Caco-2 (cell line): ENCODE data around the gene PLA2G2F. TPM values are rescaled to one million over a fixed set of nuclear protein-coding genes. Genes with fewer than 3 reads are reported as not detected.

Experiments
- BruUV-seq: library from RNA; stranded (reverse); fragments of 400-500 nt; replicated peaks from 2 replicates; lab custom pipeline; 2021; lab: Mats Ljungman, UMichigan
- CTCF ChIA-PET: fragments of 300-600 bp; sonication (Branson Sonifier 250); formaldehyde crosslinking; loops from one replicate; lab custom pipeline; 2022; ENCODE audit warnings: antibody characterized with exemption; lab: Charles Lee
- POLR2A ChIA-PET: fragments of 300-600 bp; sonication (Branson Sonifier 250); formaldehyde crosslinking; loops from one replicate; lab custom pipeline; 2022; ENCODE audit warnings: antibody characterized with exemption; lab: Charles Lee
- DNase-seq, 2 experiments: peaks; one replicate each; pipeline versions ENCODE4 v3.0.0 to v3.0.0-alpha.2; 2020 to 2022
- H3K27me3 ChIP-seq: replicated peaks from 2 replicates; pipeline ENCODE4 v1.6.0; 2011; ENCODE audit warnings: low read length; ENCODE audit not compliant: control insufficient read depth, insufficient read depth
- H3K36me3 ChIP-seq: 2 replicates; pipeline ENCODE4 v1.5.1; 2011; ENCODE audit warnings: low read length; ENCODE audit not compliant: control insufficient read depth, insufficient read depth
- H3K4me1 ChIP-seq: fragments of 250-450 bp; sonication (Bioruptor Pico); 2 replicates; pipeline ENCODE4 v1.5.1; 2020; ENCODE audit warnings: mild to moderate bottlenecking
- H3K4me3 ChIP-seq: 2 replicates; pipeline ENCODE4 v1.5.1; 2011; ENCODE audit warnings: low read depth, mild to moderate bottlenecking, control low read depth, low read length
- H3K9me3 ChIP-seq: fragments of 250-450 bp; sonication (Bioruptor Pico); 2 replicates; pipeline ENCODE4 v1.5.1; 2020; ENCODE audit warnings: mild to moderate bottlenecking, moderate library complexity
- H3K27ac Mint-ChIP-seq: one replicate; pipeline ENCODE4 v1.8.0; 2022; ENCODE audit warnings: mixed read lengths; ENCODE audit not compliant: unreplicated experiment
- H3K27me3 Mint-ChIP-seq: one replicate; pipeline ENCODE4 v1.8.0; 2022; ENCODE audit warnings: mixed read lengths; ENCODE audit not compliant: insufficient read depth, unreplicated experiment
- H3K36me3 Mint-ChIP-seq: one replicate; pipeline ENCODE4 v1.8.0; 2022; ENCODE audit warnings: mild to moderate bottlenecking, mixed read lengths; ENCODE audit not compliant: insufficient read depth, unreplicated experiment
- H3K4me1 Mint-ChIP-seq: one replicate; pipeline ENCODE4 v1.8.0; 2022; ENCODE audit warnings: low read depth, mixed read lengths; ENCODE audit not compliant: unreplicated experiment
- H3K4me3 Mint-ChIP-seq: one replicate; pipeline ENCODE4 v1.8.0; 2022; ENCODE audit warnings: mild to moderate bottlenecking, moderate library complexity, mixed read lengths; ENCODE audit not compliant: unreplicated experiment
- H3K9me3 Mint-ChIP-seq: one replicate; pipeline ENCODE4 v1.8.0; 2022; ENCODE audit warnings: mixed read lengths; ENCODE audit not compliant: unreplicated experiment
- CTCF ChIP-seq, 2 experiments: fragments of 200-600 bp in 1 of 2; IDR thresholded peaks; 1 replicate in 1 of 2; 2 replicates in 1 of 2; pipeline versions ENCODE4 v1.5.1 to v1.8.0; 2011 to 2022; ENCODE audit warnings: antibody characterized with exemption in 1 of 2, control low read depth in 1 of 2, inconsistent platforms in 1 of 2, low read depth in 1 of 2, low read length in 1 of 2, mild to moderate bottlenecking in 1 of 2, moderate library complexity in 1 of 2; ENCODE audit not compliant: insufficient read depth in 1 of 2, severe bottlenecking in 1 of 2, unreplicated experiment in 1 of 2
- intact Hi-C: fragments of 100-400 bp; cut with micrococcal nuclease; formaldehyde crosslinking; loops from one replicate; pipeline ENCODE4 v1.10.0; 2022; ENCODE audit not compliant: unreplicated experiment
- total RNA-seq: library from RNA; stranded (reverse); gene quantifications from 2 replicates; pipeline ENCODE4 v1.2.3, GENCODE V29; 2022

PLA2G2F gene
- total RNA-seq, 1 experiment from 2014 or later = not detected

GRCh38 chr1:20199840-20200239 lies 60.7 kb downstream of the PLA2G2F start:
- TF ChIP-seq CTCF (IDR thresholded peaks at IDR 0.05; ENCODE audit: insufficient read depth in 1 of 2, low read depth in 1 of 2, low read length in 1 of 2, severe bottlenecking in 1 of 2, unreplicated experiment in 1 of 2) = no peak
- Mint-ChIP-seq H3K9me3 (no peaks in the 10 kb centered on the region), H3K27ac (no peak overlapping the region), H3K4me1 (no peaks in the 10 kb centered on the region), H3K36me3 (no peaks in the 10 kb centered on the region), H3K4me3 (no peak overlapping the region), H3K27me3 (peaks cover 5% of the 10 kb centered on the region)
- ChIA-PET CTCF (no interaction called here), POLR2A (no interaction called here)
- Histone ChIP-seq H3K9me3 (no peaks in the 10 kb centered on the region), H3K36me3 (no peaks in the 10 kb centered on the region), H3K4me3 (no peak overlapping the region), H3K27me3 (no peaks in the 10 kb centered on the region), H3K4me1 (no peaks in the 10 kb centered on the region)
- intact Hi-C loops = no loop called here
- no TSS peak for BruUV-seq
- DNase-seq = no peak

Other genes with a start within 250 kb of the PLA2G2F start
- 0.41 TPM in 1 of 2 replicates, not detected in the other for gene PLA2G2E, start 215.7 kb upstream of the PLA2G2F start, total RNA-seq
- gene PLA2G2A, start 159.7 kb upstream of the PLA2G2F start, total RNA-seq = 9.2 and 13.0 TPM in 2 replicates
- not detected in 2 replicates for gene PLA2G5, start 69.1 kb upstream of the PLA2G2F start, total RNA-seq
- gene PLA2G2D, start 19.8 kb upstream of the PLA2G2F start, total RNA-seq = not detected in 2 replicates
- 0.05 and 0.07 TPM in 2 replicates for gene UBXN10, start 46.8 kb downstream of the PLA2G2F start, total RNA-seq
- not detected in 2 replicates for gene PLA2G2C, start 47.2 kb downstream of the PLA2G2F start, total RNA-seq
- gene VWA5B1, start 151.6 kb downstream of the PLA2G2F start, total RNA-seq = not detected in 2 replicates